ENCODE measurements around the gene MYBBP1A. TPM values are rescaled to one million over a fixed set of nuclear protein-coding genes. Genes with fewer than 3 reads are reported as not detected.

MYBBP1A gene
- total RNA-seq, 1 experiment from 2014 or later: 177 TPM

GRCh38 chr17:4584917-4585637, 29.9 kb upstream of the MYBBP1A start:
- no peak for DNase-seq (ENCODE audit: low spot score)
- POLR2A ChIA-PET (ENCODE audit: low non-redundant PET): no interaction called here
- intact Hi-C loops (cut with micrococcal nuclease; ENCODE audit: unreplicated experiment): no loop called here
- peaks cover 40% of the 10 kb centered on the region for H3K27me3 ChIP-seq (replicated peaks; ENCODE audit: insufficient read depth, low read depth, low read length, poor library complexity)
- no peaks in the 10 kb centered on the region for H3K36me3 ChIP-seq (ENCODE audit: insufficient read depth, low read length, poor library complexity, severe bottlenecking)
- H3K27ac ChIP-seq (ENCODE audit: low read depth, low read length, poor library complexity, severe bottlenecking): no peak overlapping the region
- CTCF ChIA-PET: no interaction called here
- TF ChIP-seq CTCF (conservative IDR thresholded peaks at IDR 0.05; ENCODE audit: low read depth, low read length): no peak
- TF ChIP-seq EZH2 (IDR thresholded peaks at IDR 0.05; ENCODE audit: borderline replicate concordance, low read depth, low read length, poor library complexity, severe bottlenecking): no peak
- BruUV-seq (replicated peaks): no TSS peak
- H3K4me1 ChIP-seq (ENCODE audit: insufficient read depth, low read length, poor library complexity, severe bottlenecking): no peaks in the 10 kb centered on the region
- no peaks in the 10 kb centered on the region for H3K9me3 ChIP-seq (ENCODE audit: low read depth, low read length, poor library complexity, severe bottlenecking)
- peak overlapping the region; percentile 48 for H3K4me3 ChIP-seq (ENCODE audit: low read depth, low read length, poor library complexity, severe bottlenecking)

- BruUV-seq (replicated peaks): no TSS peak
Measured at GRCh38 chr17:4584101-4584916, 29.1 kb upstream of the MYBBP1A start, which contains the start of gene SMTNL2. TSS of gene SMTNL2 (plus strand) at chr17:4584529. CDS start at chr17:4584606, 77 bp downstream.

GRCh38 chr17:4583782-4584100, 28.6 kb upstream of the MYBBP1A start:
- peak; percentile 73 for DNase-seq (ENCODE audit: low spot score)
- TF ChIP-seq CTCF (conservative IDR thresholded peaks at IDR 0.05; ENCODE audit: low read depth, low read length): peak; percentile 53
- no peak for TF ChIP-seq EZH2 (IDR thresholded peaks at IDR 0.05; ENCODE audit: borderline replicate concordance, low read depth, low read length, poor library complexity, severe bottlenecking)
- POLR2A ChIA-PET (ENCODE audit: low non-redundant PET): no interaction called here
- CTCF ChIA-PET: interaction anchor here (0.6 kb wide), 1 partner anchor 520 kb away, joined by 3 read pairs; no protein-coding TSS in a partner anchor
- H3K9me3 ChIP-seq (ENCODE audit: low read depth, low read length, poor library complexity, severe bottlenecking): no peaks in the 10 kb centered on the region
- intact Hi-C loops (cut with micrococcal nuclease; ENCODE audit: unreplicated experiment): no loop called here
- H3K4me3 ChIP-seq (ENCODE audit: low read depth, low read length, poor library complexity, severe bottlenecking): peak overlapping the region; percentile 48
- H3K36me3 ChIP-seq (ENCODE audit: insufficient read depth, low read length, poor library complexity, severe bottlenecking): no peaks in the 10 kb centered on the region
- no peak overlapping the region for H3K27ac ChIP-seq (ENCODE audit: low read depth, low read length, poor library complexity, severe bottlenecking)
- peaks cover 40% of the 10 kb centered on the region for H3K27me3 ChIP-seq (replicated peaks; ENCODE audit: insufficient read depth, low read depth, low read length, poor library complexity)
- H3K4me1 ChIP-seq (ENCODE audit: insufficient read depth, low read length, poor library complexity, severe bottlenecking): no peaks in the 10 kb centered on the region
- no TSS peak for BruUV-seq (replicated peaks)

More at GRCh38 chr17:4584101-4584916, 29.1 kb upstream of the MYBBP1A start, which contains the start of gene SMTNL2:
- Histone ChIP-seq H3K36me3 (ENCODE audit: insufficient read depth, low read length, poor library complexity, severe bottlenecking) (no peaks in the 10 kb centered on the region), H3K4me3 (ENCODE audit: low read depth, low read length, poor library complexity, severe bottlenecking) (peak within 1 kb of the TSS; percentile 48), H3K9me3 (ENCODE audit: low read depth, low read length, poor library complexity, severe bottlenecking) (no peaks in the 10 kb centered on the region), H3K27me3 (replicated peaks; ENCODE audit: insufficient read depth, low read depth, low read length, poor library complexity) (peaks cover 40% of the 10 kb centered on the region), H3K4me1 (ENCODE audit: insufficient read depth, low read length, poor library complexity, severe bottlenecking) (no peaks in the 10 kb centered on the region), H3K27ac (ENCODE audit: low read depth, low read length, poor library complexity, severe bottlenecking) (no peak within 1 kb of the TSS)
- intact Hi-C loops (cut with micrococcal nuclease; ENCODE audit: unreplicated experiment): no loop called here
- DNase-seq (ENCODE audit: low spot score): peak; percentile 22
- TF ChIP-seq CTCF (conservative IDR thresholded peaks at IDR 0.05; ENCODE audit: low read depth, low read length) (no peak; the same call in 1 of the 2 replicates), EZH2 (IDR thresholded peaks at IDR 0.05; ENCODE audit: borderline replicate concordance, low read depth, low read length, poor library complexity, severe bottlenecking) (no peak)
- ChIA-PET POLR2A (ENCODE audit: low non-redundant PET) (no interaction called here), CTCF (no interaction called here)

Data from A673 (cell line).